K562 (cell line): ENCODE results near the gene SNAPC2.

ENCODE experiments used
- CCAR2 ChIP-seq: fragments of 200-400 bp; formaldehyde crosslinking; IDR thresholded peaks from 2 replicates; pipeline ENCODE4 v1.6.1; 2017; ENCODE audit warnings: mild to moderate bottlenecking, low read depth, low read length
- CTCF ChIP-seq, 3 experiments: IDR thresholded peaks in 2 of 3; conservative IDR thresholded peaks in 1 of 3; 2 replicates each; pipeline ENCODE4 v1.5.1; 2011 to 2012; ENCODE audit warnings: low read length in 3 of 3, mild to moderate bottlenecking in 3 of 3, control low read depth in 2 of 3, improper control_type of control experiment in 1 of 3, inconsistent platforms in 1 of 3, low read depth in 1 of 3, mixed read lengths in 1 of 3, moderate library complexity in 1 of 3; ENCODE audit not compliant: insufficient read depth in 2 of 3
- E4F1 ChIP-seq: fragments of 250-450 bp; sonication (Bioruptor Pico); IDR thresholded peaks from 2 replicates; pipeline ENCODE4 v1.5.0; 2021; ENCODE audit warnings: mild to moderate bottlenecking, borderline replicate concordance
- ELF1 ChIP-seq: fragments of 200-800 bp; sonication (Bioruptor generic); IDR thresholded peaks from 2 replicates; pipeline ENCODE4 v1.6.1; 2016; ENCODE audit warnings: missing genetic modification characterization, missing compliant biosample characterization
- NKRF ChIP-seq: fragments of 450-650 bp; IDR thresholded peaks from 2 replicates; pipeline ENCODE4 v1.6.1; 2016; ENCODE audit warnings: borderline replicate concordance
- POLR2A ChIP-seq: fragments of 450-650 bp; conservative IDR thresholded peaks from 2 replicates; pipeline ENCODE4 v1.6.1; 2016
- POLR2AphosphoS5 ChIP-seq: IDR thresholded peaks from 2 replicates; pipeline ENCODE4 v1.6.1; 2011; ENCODE audit warnings: mild to moderate bottlenecking, low read depth, low read length, moderate library complexity; ENCODE audit not compliant: control insufficient read depth, insufficient read depth
- RCOR1 ChIP-seq, 2 experiments: IDR thresholded peaks; 2 replicates each; pipeline ENCODE4 v1.6.1; 2012; ENCODE audit warnings: low read depth in 2 of 2, low read length in 2 of 2, borderline replicate concordance in 1 of 2, improper control_type of control experiment in 1 of 2
- SPI1 ChIP-seq: IDR thresholded peaks from 2 replicates; pipeline ENCODE4 v1.6.1; 2011; ENCODE audit warnings: low read depth, low read length, control low read depth, borderline replicate concordance
- STAT6 ChIP-seq: sonication (generic); formaldehyde crosslinking; IDR thresholded peaks from 2 replicates; pipeline ENCODE4 v1.8.1; 2023; ENCODE audit warnings: mild to moderate bottlenecking, missing genetic modification reagents
- ZBTB17 ChIP-seq: fragments of 450-650 bp; formaldehyde crosslinking; IDR thresholded peaks from 2 replicates; pipeline ENCODE4 v1.4.0; 2020; ENCODE audit warnings: mild to moderate bottlenecking
- ZNF282 ChIP-seq: sonication (generic); formaldehyde crosslinking; IDR thresholded peaks from 2 replicates; pipeline ENCODE4 v1.8.1; 2023; ENCODE audit warnings: missing genetic modification reagents
- ZNF780A ChIP-seq: fragments of 250-450 bp; sonication (Bioruptor Pico); IDR thresholded peaks from 2 replicates; pipeline ENCODE4 v1.5.0; 2021; ENCODE audit warnings: mild to moderate bottlenecking
- TF ChIP-seq, protein P1 (sequence below), 2 experiments: fragments of 450-650 bp in 1 of 2; IDR thresholded peaks; 2 replicates each; pipeline ENCODE4 v1.6.1; 2011 to 2017; ENCODE audit warnings: low read depth in 2 of 2, antibody characterized with exemption in 1 of 2, borderline replicate concordance in 1 of 2, low read length in 1 of 2, mild to moderate bottlenecking in 1 of 2, mixed read lengths in 1 of 2; ENCODE audit not compliant: control insufficient read depth in 1 of 2

- TF ChIP-seq CCAR2 (no peak), ZBTB17 (CRISPR knock-in tag) (no peak), POLR2A (no peak), E4F1 (CRISPR knock-in tag) (no peak), ZNF282 (no peak), SPI1 (no peak), NKRF (no peak), ZNF780A (CRISPR knock-in tag) (no peak), RCOR1 (IDR thresholded peaks at IDR 0.05; ENCODE audit: borderline replicate concordance in 1 of 2, low read depth in 2 of 2, low read length in 2 of 2) (no peak), CTCF (IDR thresholded peaks at IDR 0.05 in 2 of 3, conservative IDR thresholded peaks at IDR 0.05 in 1 of 3; ENCODE audit: insufficient read depth in 2 of 3, low read depth in 1 of 3, low read length in 3 of 3) (no peak), ELF1 (tag) (no peak), POLR2AphosphoS5 (no peak), STAT6 (no peak)
- TF ChIP-seq, protein P1, sequence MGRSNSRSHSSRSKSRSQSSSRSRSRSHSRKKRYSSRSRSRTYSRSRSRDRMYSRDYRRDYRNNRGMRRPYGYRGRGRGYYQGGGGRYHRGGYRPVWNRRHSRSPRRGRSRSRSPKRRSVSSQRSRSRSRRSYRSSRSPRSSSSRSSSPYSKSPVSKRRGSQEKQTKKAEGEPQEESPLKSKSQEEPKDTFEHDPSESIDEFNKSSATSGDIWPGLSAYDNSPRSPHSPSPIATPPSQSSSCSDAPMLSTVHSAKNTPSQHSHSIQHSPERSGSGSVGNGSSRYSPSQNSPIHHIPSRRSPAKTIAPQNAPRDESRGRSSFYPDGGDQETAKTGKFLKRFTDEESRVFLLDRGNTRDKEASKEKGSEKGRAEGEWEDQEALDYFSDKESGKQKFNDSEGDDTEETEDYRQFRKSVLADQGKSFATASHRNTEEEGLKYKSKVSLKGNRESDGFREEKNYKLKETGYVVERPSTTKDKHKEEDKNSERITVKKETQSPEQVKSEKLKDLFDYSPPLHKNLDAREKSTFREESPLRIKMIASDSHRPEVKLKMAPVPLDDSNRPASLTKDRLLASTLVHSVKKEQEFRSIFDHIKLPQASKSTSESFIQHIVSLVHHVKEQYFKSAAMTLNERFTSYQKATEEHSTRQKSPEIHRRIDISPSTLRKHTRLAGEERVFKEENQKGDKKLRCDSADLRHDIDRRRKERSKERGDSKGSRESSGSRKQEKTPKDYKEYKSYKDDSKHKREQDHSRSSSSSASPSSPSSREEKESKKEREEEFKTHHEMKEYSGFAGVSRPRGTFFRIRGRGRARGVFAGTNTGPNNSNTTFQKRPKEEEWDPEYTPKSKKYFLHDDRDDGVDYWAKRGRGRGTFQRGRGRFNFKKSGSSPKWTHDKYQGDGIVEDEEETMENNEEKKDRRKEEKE (IDR thresholded peaks at IDR 0.05; ENCODE audit: borderline replicate concordance in 1 of 2, control insufficient read depth in 1 of 2, low read depth in 2 of 2, low read length in 1 of 2) = no peak
Measured at GRCh38 chr19:7916955-7917266, 3.2 kb upstream of the SNAPC2 start.
